NCI-H128 (cell line): ENCODE measurements around the gene AFAP1L2.

Source experiments
- DNase-seq: peaks from one replicate; lab custom pipeline; 2025; ENCODE audit not compliant: unreplicated experiment; lab: John Stamatoyannopoulos, UW

AFAP1L2 gene

GRCh38 chr10:114246679-114247305 is 157.5 kb downstream of the AFAP1L2 start:
- DNase-seq: no peak

- DNase-seq: no peak
These were observed 159.0 kb downstream of the AFAP1L2 start for GRCh38 chr10:114245121-114245791.
